HEK293T (cell line): ENCODE measurements around the gene NME3.

Experiments used
- ARNT ChIP-seq: fragments of 450-650 bp; IDR thresholded peaks from 2 replicates; pipeline ENCODE4 v1.6.1; 2017; ENCODE audit warnings: mild to moderate bottlenecking
- BHLHE40 ChIP-seq: fragments of 450-650 bp; IDR thresholded peaks from 2 replicates; pipeline ENCODE4 v1.6.1; 2016; ENCODE audit warnings: mild to moderate bottlenecking, moderate library complexity, borderline replicate concordance
- ELF4 ChIP-seq: fragments of 450-650 bp; IDR thresholded peaks from 2 replicates; pipeline ENCODE4 v1.6.1; 2017; ENCODE audit warnings: antibody characterized with exemption
- FOXA1 ChIP-seq: fragments of 450-650 bp; IDR thresholded peaks from 2 replicates; pipeline ENCODE4 v1.6.1; 2016; ENCODE audit warnings: mild to moderate bottlenecking
- FOXK2 ChIP-seq: fragments of 450-650 bp; IDR thresholded peaks from 2 replicates; pipeline ENCODE4 v1.6.1; 2016; ENCODE audit warnings: mild to moderate bottlenecking
- NFRKB ChIP-seq: fragments of 450-650 bp; IDR thresholded peaks from 2 replicates; pipeline ENCODE4 v1.6.1; 2016; ENCODE audit warnings: mild to moderate bottlenecking, moderate library complexity
- PKNOX1 ChIP-seq: fragments of 450-650 bp; IDR thresholded peaks from 2 replicates; pipeline ENCODE4 v1.6.1; 2016
- SUZ12 ChIP-seq: fragments of 450-650 bp; IDR thresholded peaks from 2 replicates; pipeline ENCODE4 v1.6.1; 2016; ENCODE audit warnings: mild to moderate bottlenecking
- TARDBP ChIP-seq: fragments of 450-650 bp; IDR thresholded peaks from 2 replicates; pipeline ENCODE4 v1.6.1; 2016

DNA sequence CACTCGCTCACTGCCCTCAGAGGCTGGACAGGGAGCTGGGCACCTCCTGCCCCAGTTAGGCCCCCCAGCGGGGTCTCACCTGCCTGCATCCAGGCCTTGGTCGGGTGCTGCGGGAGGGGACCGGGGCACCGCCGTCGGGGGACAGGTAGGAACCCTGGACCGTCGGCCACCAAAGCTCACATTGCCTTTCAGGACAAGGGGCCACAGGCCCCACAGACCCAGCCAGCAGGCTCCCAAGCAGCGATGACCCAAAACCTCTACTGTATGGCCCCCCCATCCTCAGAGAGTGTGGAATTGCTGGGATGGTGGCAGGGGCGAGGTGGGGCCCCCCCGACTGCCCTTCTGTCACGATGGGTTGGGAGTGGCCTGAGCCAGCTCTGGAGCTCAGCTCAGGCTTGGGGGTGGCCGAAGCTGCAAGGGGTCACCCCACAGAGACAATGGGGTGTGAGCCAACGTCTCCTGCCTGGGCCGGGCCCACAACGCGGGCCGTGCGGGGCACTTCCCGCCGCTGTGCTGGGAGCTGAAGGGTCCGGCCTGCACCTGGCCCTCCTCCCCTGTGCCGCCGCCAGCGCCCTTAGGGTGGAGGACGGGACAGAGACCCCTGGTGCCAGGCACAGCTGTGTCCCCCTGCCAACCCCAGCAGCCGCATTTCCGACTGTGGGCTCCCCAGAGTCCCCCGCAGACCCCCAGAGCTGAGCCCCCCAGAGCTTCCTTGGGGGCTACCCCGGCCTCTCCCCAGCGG, 21.7 kb upstream of the NME3 start:
- TF ChIP-seq SUZ12 (no peak), BHLHE40 (no peak), FOXK2 (no peak), FOXA1 (no peak), NFRKB (no peak), ARNT (no peak), PKNOX1 (no peak), ELF4 (no peak), TARDBP (no peak)
